AG04449 (cell line): ENCODE data around the gene EIF4G2.

Source experiments
- CTCF ChIA-PET: fragments of 350-600 bp; formaldehyde crosslinking; extraction: SDS; loops from one replicate; lab custom pipeline; 2021; ENCODE audit warnings: antibody characterized with exemption; lab: Yijun Ruan, JAX
- POLR2A ChIA-PET: fragments of 400-600, 350-600 bp; formaldehyde crosslinking; extraction: SDS; loops from one replicate; lab custom pipeline; 2020; ENCODE audit warnings: antibody characterized with exemption, inconsistent platforms; lab: Yijun Ruan, JAX
- DNase-seq: peaks from one replicate; pipeline ENCODE4 v3.0.0-alpha.2; 2010; ENCODE audit warnings: low read depth, low spot score
- H3K4me3 ChIP-seq: 2 replicates; pipeline ENCODE4 v1.5.1; 2011; ENCODE audit warnings: low read depth, mild to moderate bottlenecking, control low read depth, low read length
- CTCF ChIP-seq: IDR thresholded peaks from one replicate; pipeline ENCODE4 v1.5.1; 2011; ENCODE audit warnings: mild to moderate bottlenecking, moderate library complexity, low read length, control low read depth, inconsistent platforms; ENCODE audit not compliant: insufficient read depth; ENCODE audit errors: missing control alignments

EIF4G2 gene

DNA sequence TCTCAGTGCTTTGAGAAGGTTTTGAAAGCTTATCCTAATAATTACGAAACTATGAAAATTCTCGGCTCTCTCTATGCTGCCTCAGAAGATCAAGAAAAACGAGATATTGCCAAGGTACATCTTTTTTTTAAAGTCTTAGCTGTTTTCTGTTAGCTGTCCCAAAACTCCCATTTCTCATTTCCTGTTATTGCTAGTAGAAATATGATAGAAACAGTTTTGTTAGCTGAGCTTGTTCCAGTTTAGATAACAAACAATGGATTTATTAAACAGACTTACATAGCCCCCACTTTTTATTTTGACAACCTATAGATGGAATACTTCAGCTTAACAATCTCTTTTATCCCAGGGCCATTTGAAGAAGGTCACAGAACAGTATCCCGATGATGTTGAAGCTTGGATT lies 45.0 kb downstream of the EIF4G2 start:
- POLR2A ChIA-PET, result no interaction called here
- H3K4me3 ChIP-seq, result no peak overlapping the region
- no peak for TF ChIP-seq CTCF
- no peak for DNase-seq
- CTCF ChIA-PET, result interaction anchor here (0.6 to 1.6 kb wide), 3 partner anchors 11 to 1023 kb away, joined by 3 to 6 read pairs (median 3); no protein-coding TSS in a partner anchor

GRCh38 chr11:10762913-10763421 lies 45.8 kb downstream of the EIF4G2 start:
- TF ChIP-seq CTCF, result no peak
- CTCF ChIA-PET, result interaction anchor here (0.6 to 2.1 kb wide), 3 partner anchors 7 to 171 kb away, joined by 3 to 18 read pairs (median 3); no protein-coding TSS in a partner anchor
- POLR2A ChIA-PET, result no interaction called here

GRCh38 chr11:10762185-10762584 lies 46.5 kb downstream of the EIF4G2 start:
- DNase-seq, result no peak
- POLR2A ChIA-PET, result no interaction called here
- H3K4me3 ChIP-seq, result no peak overlapping the region
- TF ChIP-seq CTCF, result no peak
- CTCF ChIA-PET, result interaction anchor here (2.1 kb wide), 1 partner anchor 8 kb away, joined by 18 read pairs; no protein-coding TSS in a partner anchor

More at GRCh38 chr11:10762913-10763421, 45.8 kb downstream of the EIF4G2 start:
- H3K4me3 ChIP-seq, result no peak overlapping the region
- DNase-seq, result no peak

DNA sequence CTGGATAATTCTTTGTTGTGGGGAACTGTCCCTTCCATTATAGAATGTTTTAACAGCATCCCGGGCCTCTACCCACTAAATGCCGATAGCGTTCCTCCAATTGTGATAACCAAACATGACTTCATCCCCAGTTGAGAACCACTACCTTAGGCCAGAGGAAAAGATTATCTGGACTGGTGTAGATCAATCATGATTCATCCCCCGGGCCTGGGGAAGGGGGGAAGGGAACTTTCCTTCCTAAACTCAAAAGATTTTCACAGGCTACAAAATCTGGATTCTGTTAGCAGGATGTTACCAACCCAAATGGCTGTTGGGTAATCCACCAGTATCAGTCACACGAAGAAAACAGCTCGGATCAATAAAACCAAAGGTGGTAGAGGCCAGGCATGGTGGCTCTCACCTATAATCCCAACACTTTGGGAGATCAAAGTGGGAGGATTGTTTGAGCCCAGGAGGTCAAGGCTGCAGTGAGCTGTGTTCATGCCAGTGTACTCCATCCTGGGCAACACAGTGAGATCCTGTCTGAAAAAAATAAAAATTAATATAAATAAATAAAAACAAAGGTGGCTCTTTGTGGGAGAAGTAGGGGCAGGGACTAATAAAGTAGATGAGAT lies 47.5 kb downstream of the EIF4G2 start:
- ChIA-PET POLR2A (interaction anchor here (0.7 kb wide), 1 partner anchor 9 kb away, joined by 4 read pairs; no protein-coding TSS in a partner anchor), CTCF (interaction anchor here (2.1 kb wide), 1 partner anchor 9 kb away, joined by 18 read pairs; no protein-coding TSS in a partner anchor)
- H3K4me3 ChIP-seq, result no peak overlapping the region
- no peak for DNase-seq
- no peak for TF ChIP-seq CTCF

DNA sequence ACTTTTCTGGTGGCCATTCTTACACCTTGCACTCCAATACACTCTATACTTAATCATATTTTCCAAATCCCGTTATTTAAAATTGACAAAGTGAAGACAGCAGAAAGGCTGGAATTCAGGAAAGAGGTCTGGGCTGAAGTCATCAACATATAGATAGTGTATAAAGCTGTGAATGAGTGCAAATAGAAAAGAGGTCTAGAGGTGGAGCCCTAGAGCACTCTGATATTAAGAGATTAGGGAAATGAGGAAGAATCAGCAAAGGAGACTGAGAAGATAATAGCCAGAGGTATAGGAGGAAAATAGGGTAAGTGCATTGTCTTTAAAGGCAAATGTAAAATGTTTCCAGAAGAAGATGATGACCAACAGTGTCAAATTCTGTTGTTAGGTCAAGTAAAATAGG lies 49.8 kb downstream of the EIF4G2 start:
- no peak for TF ChIP-seq CTCF
- POLR2A ChIA-PET, result no interaction called here
- no peak for DNase-seq
- CTCF ChIA-PET, result interaction anchor here (1.0 to 5.3 kb wide), 2 partner anchors 11 to 17 kb away, joined by 3 to 69 read pairs; no protein-coding TSS in a partner anchor
- H3K4me3 ChIP-seq, result no peak overlapping the region

DNA sequence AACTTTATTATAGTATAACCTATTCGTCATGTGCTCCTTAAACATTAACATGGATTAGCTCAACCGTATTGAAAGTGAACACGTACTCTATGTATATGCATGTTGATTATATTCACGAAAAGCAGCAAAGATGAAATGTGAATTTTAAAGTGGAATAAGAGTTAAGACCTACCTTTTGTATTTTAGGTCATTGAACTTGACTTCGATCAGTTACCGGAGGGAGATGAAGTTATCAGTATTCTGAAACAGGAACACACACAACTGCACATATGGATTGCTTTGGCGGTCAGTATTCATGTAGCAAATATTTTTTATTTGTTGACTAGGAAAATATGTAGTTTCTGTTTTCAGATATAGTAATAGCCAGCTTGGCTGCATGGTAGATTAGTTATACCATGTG lies 56.2 kb downstream of the EIF4G2 start:
- DNase-seq, result no peak
- H3K4me3 ChIP-seq, result peak overlapping the region; percentile 68
- TF ChIP-seq CTCF, result no peak
- POLR2A ChIA-PET, result no interaction called here
- CTCF ChIA-PET, result interaction anchor here (0.9 to 1.7 kb wide), 2 partner anchors 11 to 212 kb away, joined by 3 to 4 read pairs; partner anchors contain the start of gene RNF141
